Loucy (cell line): ENCODE measurements around the gene VPS8.

Source experiments
- H2AFZ ChIP-seq: fragments of 200-600 bp; sonication (generic); 2 replicates; pipeline ENCODE4 v1.6.0; 2016; ENCODE audit warnings: antibody characterized with exemption, mild to moderate bottlenecking, low read length, moderate library complexity
- H3F3A ChIP-seq: fragments of 200-600 bp; 2 replicates; pipeline ENCODE4 v1.6.0; 2016; ENCODE audit warnings: antibody characterized with exemption, low read depth, mild to moderate bottlenecking
- H3K27me3 ChIP-seq: fragments of 200-600 bp; sonication (generic); 2 replicates; pipeline ENCODE4 v1.6.1; 2014; ENCODE audit warnings: low read length, mild to moderate bottlenecking; ENCODE audit not compliant: insufficient read depth, poor library complexity, severe bottlenecking
- H3K36me3 ChIP-seq: fragments of 200-600 bp; sonication (generic); 2 replicates; pipeline ENCODE4 v1.6.1; 2016; ENCODE audit warnings: low read length; ENCODE audit not compliant: insufficient read depth
- H3K4me1 ChIP-seq: fragments of 200-600 bp; sonication (generic); 2 replicates; pipeline ENCODE4 v1.5.1; 2014; ENCODE audit warnings: low read length, mild to moderate bottlenecking; ENCODE audit not compliant: insufficient read depth, poor library complexity, severe bottlenecking
- H3K4me2 ChIP-seq: fragments of 200-600 bp; sonication (generic); 2 replicates; pipeline ENCODE4 v1.6.0; 2014; ENCODE audit warnings: antibody characterized with exemption, low read length, low read depth, mild to moderate bottlenecking; ENCODE audit not compliant: poor library complexity, severe bottlenecking
- H3K4me3 ChIP-seq: fragments of 200-600 bp; sonication (generic); 2 replicates; pipeline ENCODE4 v1.5.1; 2014; ENCODE audit warnings: low read length, mild to moderate bottlenecking, mixed read lengths; ENCODE audit not compliant: poor library complexity, severe bottlenecking
- H3K79me2 ChIP-seq: fragments of 200-600 bp; sonication (generic); 2 replicates; pipeline ENCODE4 v1.6.1; 2014; ENCODE audit warnings: low read length; ENCODE audit not compliant: insufficient read depth
- H3K9ac ChIP-seq: fragments of 200-600 bp; sonication (generic); 2 replicates; pipeline ENCODE4 v1.6.0; 2014; ENCODE audit warnings: mild to moderate bottlenecking, low read depth, low read length, moderate library complexity; ENCODE audit not compliant: poor library complexity, severe bottlenecking
- H3K9me2 ChIP-seq: fragments of 200-600 bp; sonication (generic); replicated peaks from 2 replicates; pipeline ENCODE4 v1.6.1; 2016; ENCODE audit warnings: low read depth, low read length, mixed read lengths
- H3K9me3 ChIP-seq: fragments of 200-600 bp; sonication (generic); 2 replicates; pipeline ENCODE4 v1.6.1; 2014; ENCODE audit warnings: mild to moderate bottlenecking, antibody characterized with exemption, low read length, low read depth; ENCODE audit not compliant: insufficient read depth
- H4K20me1 ChIP-seq: fragments of 200-600 bp; sonication (generic); 2 replicates; pipeline ENCODE4 v1.6.0; 2014; ENCODE audit warnings: antibody characterized with exemption, low read length, mild to moderate bottlenecking; ENCODE audit not compliant: insufficient read depth, poor library complexity, severe bottlenecking
- EZH2phosphoT487 ChIP-seq: fragments of 200-600 bp; IDR thresholded peaks from 2 replicates; pipeline ENCODE4 v1.6.1; 2018; ENCODE audit warnings: antibody characterized with exemption, mild to moderate bottlenecking, moderate library complexity, borderline replicate concordance
- TF ChIP-seq, protein P1 (sequence below): fragments of 200-600 bp; sonication (generic); conservative IDR thresholded peaks from 2 replicates; pipeline ENCODE4 v1.5.1; 2014; ENCODE audit warnings: mild to moderate bottlenecking, antibody characterized with exemption, low read length

VPS8 gene

GRCh38 chr3:184780981-184781515 is 30.9 kb upstream of the VPS8 start:
- H3K4me1 ChIP-seq: peaks cover 16% of the 10 kb centered on the region
- no peaks in the 10 kb centered on the region for H3K36me3 ChIP-seq
- H3K9ac ChIP-seq: no peak overlapping the region
- H3K27me3 ChIP-seq: no peaks in the 10 kb centered on the region
- H3K79me2 ChIP-seq: no peaks in the 10 kb centered on the region
- no peaks in the 10 kb centered on the region for H3K9me2 ChIP-seq
- no peak overlapping the region for H3K4me3 ChIP-seq
- H3F3A ChIP-seq: no peaks in the 10 kb centered on the region
- TF ChIP-seq EZH2phosphoT487: no peak
- TF ChIP-seq, protein P1, sequence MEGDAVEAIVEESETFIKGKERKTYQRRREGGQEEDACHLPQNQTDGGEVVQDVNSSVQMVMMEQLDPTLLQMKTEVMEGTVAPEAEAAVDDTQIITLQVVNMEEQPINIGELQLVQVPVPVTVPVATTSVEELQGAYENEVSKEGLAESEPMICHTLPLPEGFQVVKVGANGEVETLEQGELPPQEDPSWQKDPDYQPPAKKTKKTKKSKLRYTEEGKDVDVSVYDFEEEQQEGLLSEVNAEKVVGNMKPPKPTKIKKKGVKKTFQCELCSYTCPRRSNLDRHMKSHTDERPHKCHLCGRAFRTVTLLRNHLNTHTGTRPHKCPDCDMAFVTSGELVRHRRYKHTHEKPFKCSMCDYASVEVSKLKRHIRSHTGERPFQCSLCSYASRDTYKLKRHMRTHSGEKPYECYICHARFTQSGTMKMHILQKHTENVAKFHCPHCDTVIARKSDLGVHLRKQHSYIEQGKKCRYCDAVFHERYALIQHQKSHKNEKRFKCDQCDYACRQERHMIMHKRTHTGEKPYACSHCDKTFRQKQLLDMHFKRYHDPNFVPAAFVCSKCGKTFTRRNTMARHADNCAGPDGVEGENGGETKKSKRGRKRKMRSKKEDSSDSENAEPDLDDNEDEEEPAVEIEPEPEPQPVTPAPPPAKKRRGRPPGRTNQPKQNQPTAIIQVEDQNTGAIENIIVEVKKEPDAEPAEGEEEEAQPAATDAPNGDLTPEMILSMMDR: no peak
- H4K20me1 ChIP-seq: no peaks in the 10 kb centered on the region
- no peaks in the 10 kb centered on the region for H3K9me3 ChIP-seq
- H3K4me2 ChIP-seq: no peak overlapping the region
- no peak overlapping the region for H2AFZ ChIP-seq

DNA sequence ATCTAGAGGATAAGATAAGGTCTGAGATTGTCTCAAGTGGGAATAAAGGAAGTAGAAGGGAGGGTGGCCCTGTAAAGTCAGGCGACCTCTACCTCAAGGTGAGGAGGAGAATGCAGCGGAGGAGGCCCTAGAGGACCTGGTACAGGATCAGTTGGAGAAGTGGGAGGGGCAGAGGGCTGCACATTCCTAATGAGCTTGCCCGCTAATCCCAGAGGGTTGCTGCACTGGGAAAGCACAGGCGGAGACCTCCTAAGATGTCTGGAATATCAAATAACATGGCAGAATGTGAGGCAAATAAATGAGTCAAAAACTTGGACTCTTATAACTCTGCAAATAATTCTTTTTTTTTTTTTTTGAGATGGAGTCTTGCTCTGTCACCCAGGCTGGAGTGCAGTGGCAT is 30.2 kb upstream of the VPS8 start:
- Histone ChIP-seq H3K4me1 (peaks cover 23% of the 10 kb centered on the region), H3F3A (no peaks in the 10 kb centered on the region), H3K79me2 (no peaks in the 10 kb centered on the region), H3K36me3 (no peaks in the 10 kb centered on the region), H3K4me2 (no peak overlapping the region), H3K4me3 (no peak overlapping the region), H3K9ac (no peak overlapping the region), H3K9me3 (no peaks in the 10 kb centered on the region), H3K9me2 (no peaks in the 10 kb centered on the region), H2AFZ (no peak overlapping the region), H3K27me3 (no peaks in the 10 kb centered on the region), H4K20me1 (no peaks in the 10 kb centered on the region)
- TF ChIP-seq, protein P1: no peak
- no peak for TF ChIP-seq EZH2phosphoT487

- no peak overlapping the region for H2AFZ ChIP-seq
- H3K9ac ChIP-seq: no peak overlapping the region
- H3K4me3 ChIP-seq: no peak overlapping the region
- H3K27me3 ChIP-seq: no peaks in the 10 kb centered on the region
- no peaks in the 10 kb centered on the region for H4K20me1 ChIP-seq
- H3F3A ChIP-seq: no peaks in the 10 kb centered on the region
- H3K36me3 ChIP-seq: no peaks in the 10 kb centered on the region
- H3K79me2 ChIP-seq: no peaks in the 10 kb centered on the region
- H3K9me3 ChIP-seq: no peaks in the 10 kb centered on the region
- no peak for TF ChIP-seq EZH2phosphoT487
- TF ChIP-seq, protein P1: no peak
- no peaks in the 10 kb centered on the region for H3K9me2 ChIP-seq
- no peak overlapping the region for H3K4me2 ChIP-seq
- H3K4me1 ChIP-seq: peaks cover 26% of the 10 kb centered on the region
Observed at GRCh38 chr3:184783319-184783718, 28.6 kb upstream of the VPS8 start.
